Tibial nerve (tissue), 4 donors: ENCODE results near the gene DOK7. TPM values are rescaled to one million over a fixed set of nuclear protein-coding genes. Genes with fewer than 3 reads are reported as not detected.

Source experiments
- DNase-seq, 2 donors: peaks; one replicate each; pipeline ENCODE4 v3.0.0-alpha.2; 2019; ENCODE audit warnings: low spot score in 2 of 2
- H3K27ac ChIP-seq, 4 donors: fragments of 200-600 bp; sonication (generic) in 3 of 4; one replicate each; pipeline ENCODE4 v1.5.1; 2017 to 2019; ENCODE audit warnings: mild to moderate bottlenecking in 1 of 4
- H3K27me3 ChIP-seq, 2 donors: fragments of 200-600 bp; sonication (generic) in 1 of 2; one replicate each; pipeline versions ENCODE4 v1.5.1 to v1.6.0; 2017 to 2019
- H3K36me3 ChIP-seq, 3 donors: fragments of 200-600 bp; sonication (generic); one replicate each; pipeline ENCODE4 v1.5.1; 2018 to 2019
- H3K4me1 ChIP-seq, 4 donors: fragments of 200-600 bp; sonication (generic) in 3 of 4; one replicate each; pipeline ENCODE4 v1.5.1; 2017 to 2019
- H3K4me3 ChIP-seq, 4 donors: fragments of 200-600 bp; sonication (generic) in 3 of 4; one replicate each; pipeline ENCODE4 v1.5.1; 2017 to 2019; ENCODE audit warnings: mild to moderate bottlenecking in 1 of 4, moderate library complexity in 1 of 4
- H3K9me3 ChIP-seq, 4 donors: fragments of 200-600 bp; sonication (generic) in 3 of 4; one replicate each; pipeline ENCODE4 v1.5.1; 2017 to 2019
- CTCF ChIP-seq, 5 experiments: fragments of 200-600 bp in 3 of 5; fragments of 450-650 bp in 2 of 5; sonication (generic) in 3 of 5; IDR thresholded peaks; one replicate each; pipeline ENCODE4 v1.5.1; 2016 to 2019; ENCODE audit warnings: antibody characterized with exemption in 5 of 5, mild to moderate bottlenecking in 3 of 5, moderate library complexity in 2 of 5
- EP300 ChIP-seq, 2 donors: sonication (generic); formaldehyde crosslinking; IDR thresholded peaks; one replicate each; pipeline ENCODE4 v1.6.1; 2017; ENCODE audit warnings: antibody characterized with exemption in 2 of 2, mild to moderate bottlenecking in 1 of 2
- POLR2A ChIP-seq, 2 donors: fragments of 450-650 bp; IDR thresholded peaks; one replicate each; pipeline ENCODE4 v1.6.1; 2017; ENCODE audit warnings: antibody characterized with exemption in 2 of 2, mild to moderate bottlenecking in 2 of 2, moderate library complexity in 2 of 2
- WGBS, 2 donors: methylation state at CpG; one replicate each; pipeline ENCODE4 v1.1.5; 2018; 5-methylcytosine and 5-hydroxymethylcytosine counted together
- total RNA-seq, 4 donors: library from RNA; depleted of rRNA; stranded (reverse); fragments of >200 nt; gene quantifications; one replicate each; pipeline ENCODE4 v1.1.0, GENCODE V29; 2016

Gene DOK7
- total RNA-seq, 4 donors from 2014 or later: 0.66 TPM; not detected in 3

- Histone ChIP-seq H3K27me3 (no peaks in the 10 kb centered on the region), H3K4me3 (no peak overlapping the region), H3K36me3 (peaks cover 0 to 2% (median 0%) of the 10 kb centered on the region in 3 donors), H3K9me3 (no peaks in the 10 kb centered on the region), H3K27ac (no peak overlapping the region), H3K4me1 (peaks cover 0 to 17% (median 2%) of the 10 kb centered on the region in 4 donors)
- DNase-seq: no peak
- 69 to 70% methylated on average over 7 to 8 of the region's 10 CpGs for WGBS, 2 donors
- TF ChIP-seq POLR2A (IDR thresholded peaks at IDR 0.05): no peak
- TF ChIP-seq EP300 (IDR thresholded peaks at IDR 0.05): no peak
- TF ChIP-seq CTCF (IDR thresholded peaks at IDR 0.05): no peak
Observed at GRCh38 chr4:3438847-3439180, 24.3 kb upstream of the DOK7 start.

- H3K27me3 ChIP-seq: no peaks in the 10 kb centered on the region
- TF ChIP-seq POLR2A (IDR thresholded peaks at IDR 0.05) (no peak), EP300 (IDR thresholded peaks at IDR 0.05) (no peak), CTCF (IDR thresholded peaks at IDR 0.05) (no peak)
- H3K4me1 ChIP-seq: peaks cover 0 to 17% (median 2%) of the 10 kb centered on the region in 4 donors
- DNase-seq: no peak
- no peak overlapping the region for H3K27ac ChIP-seq
- H3K36me3 ChIP-seq: no peaks in the 10 kb centered on the region
- 58 to 65% methylated on average over 3 to 12 of the region's 16 CpGs for WGBS, 2 donors
- H3K9me3 ChIP-seq: no peaks in the 10 kb centered on the region
- H3K4me3 ChIP-seq: no peak overlapping the region
Observed at GRCh38 chr4:3439391-3439790, 23.7 kb upstream of the DOK7 start.

GRCh38 chr4:3440011-3440410, 23.1 kb upstream of the DOK7 start:
- WGBS, 2 donors: 66 to 93% methylated on average over 3 to 6 of the region's 7 CpGs
- Histone ChIP-seq H3K4me3 (no peak overlapping the region), H3K9me3 (no peaks in the 10 kb centered on the region), H3K36me3 (no peaks in the 10 kb centered on the region), H3K27me3 (no peaks in the 10 kb centered on the region), H3K4me1 (peaks cover 0 to 17% (median 2%) of the 10 kb centered on the region in 4 donors), H3K27ac (no peak overlapping the region)
- DNase-seq: no peak
- no peak for TF ChIP-seq POLR2A (IDR thresholded peaks at IDR 0.05)
- TF ChIP-seq CTCF (IDR thresholded peaks at IDR 0.05): no peak
- TF ChIP-seq EP300 (IDR thresholded peaks at IDR 0.05): no peak

GRCh38 chr4:3440979-3441500, 22.1 kb upstream of the DOK7 start:
- WGBS, 2 donors: 50 to 71% methylated on average over 10 to 14 of the region's 15 CpGs
- no peak for DNase-seq
- Histone ChIP-seq H3K27me3 (no peaks in the 10 kb centered on the region), H3K36me3 (no peaks in the 10 kb centered on the region), H3K4me1 (peaks cover 0 to 17% (median 2%) of the 10 kb centered on the region in 4 donors), H3K27ac (peak overlapping the region in 1 of 4 donors; percentile 9), H3K9me3 (no peaks in the 10 kb centered on the region), H3K4me3 (no peak overlapping the region)
- TF ChIP-seq POLR2A (IDR thresholded peaks at IDR 0.05): no peak
- no peak for TF ChIP-seq CTCF (IDR thresholded peaks at IDR 0.05)
- TF ChIP-seq EP300 (IDR thresholded peaks at IDR 0.05): no peak

GRCh38 chr4:3441501-3442459, 21.3 kb upstream of the DOK7 start, which contains the start of gene HGFAC:
HGFAC (plus strand) TSS chr4:3441968; CDS start chr4:3442002, 34 bp downstream.
- Histone ChIP-seq H3K36me3 (no peaks in the 10 kb centered on the region), H3K9me3 (no peaks in the 10 kb centered on the region), H3K27me3 (no peaks in the 10 kb centered on the region), H3K27ac (peak within 1 kb of the TSS in 1 of 4 donors; percentile 9), H3K4me1 (peaks cover 0 to 11% (median 2%) of the 10 kb centered on the region in 4 donors), H3K4me3 (no peak within 1 kb of the TSS)
- TF ChIP-seq CTCF (IDR thresholded peaks at IDR 0.05) (no peak), POLR2A (IDR thresholded peaks at IDR 0.05) (no peak), EP300 (IDR thresholded peaks at IDR 0.05) (no peak)
- DNase-seq: no peak
- WGBS, 2 donors: 75 to 80% methylated on average over 16 to 18 of the region's 27 CpGs
